ENCODE measurements around the gene ARHGEF7. TPM values are rescaled to one million over a fixed set of nuclear protein-coding genes. Genes with fewer than 3 reads are reported as not detected.

The ARHGEF7 gene
- total RNA-seq, 2 experiments from 2014 or later: 39.5 to 51.3 TPM

- Histone ChIP-seq H4K20me1 (ENCODE audit: insufficient read depth, low read length) (no peaks in the 10 kb centered on the region), H3K9me3 (ENCODE audit: low read length) (no peaks in the 10 kb centered on the region), H3K79me2 (ENCODE audit: insufficient read depth, low read depth, low read length) (peaks cover 52% of the 10 kb centered on the region), H2AFZ (ENCODE audit: low read length) (no peak overlapping the region), H3K4me1 (ENCODE audit: insufficient read depth, low read length, poor library complexity, severe bottlenecking) (peaks cover 44% of the 10 kb centered on the region), H3K36me3 (ENCODE audit: insufficient read depth, low read length) (peaks cover 59% of the 10 kb centered on the region), H3K9me2 (ENCODE audit: insufficient read depth, low read length) (no peaks in the 10 kb centered on the region), H3K27ac (ENCODE audit: low read depth, low read length, poor library complexity, severe bottlenecking) (no peak overlapping the region), H3K4me3 (ENCODE audit: low read depth, low read length, poor library complexity, severe bottlenecking) (no peak overlapping the region), H3K4me2 (ENCODE audit: low read length) (peak overlapping the region; percentile 32; the same call in 1 of the 2 replicates)
- intact Hi-C loops (cut with micrococcal nuclease; ENCODE audit: unreplicated experiment): no loop called here
- no peak for DNase-seq (ENCODE audit: low spot score)
- CTCF ChIA-PET (ENCODE audit: unreplicated experiment): no interaction called here
- POLR2A ChIA-PET: no interaction called here
- BruUV-seq (replicated peaks): no TSS peak
- TF ChIP-seq CTCF (conservative IDR thresholded peaks at IDR 0.05; ENCODE audit: low read length) (no peak), EZH2phosphoT487 (IDR thresholded peaks at IDR 0.05; ENCODE audit: borderline replicate concordance, low read depth, low read length) (no peak)
These were observed 62.8 kb downstream of the ARHGEF7 start for GRCh38 chr13:111177921-111178320.

GRCh38 chr13:111178402-111178801 is 63.3 kb downstream of the ARHGEF7 start:
- POLR2A ChIA-PET: interaction anchor here (1.1 kb wide), 1 partner anchor 11 kb away, joined by 4 read pairs; no protein-coding TSS in a partner anchor
- Histone ChIP-seq H3K27ac (ENCODE audit: low read depth, low read length, poor library complexity, severe bottlenecking) (no peak overlapping the region), H4K20me1 (ENCODE audit: insufficient read depth, low read length) (no peaks in the 10 kb centered on the region)

More at GRCh38 chr13:111178402-111178801, 63.3 kb downstream of the ARHGEF7 start:
- H3K79me2 ChIP-seq (ENCODE audit: insufficient read depth, low read depth, low read length): peaks cover 53% of the 10 kb centered on the region
- BruUV-seq (replicated peaks): no TSS peak
- H3K4me1 ChIP-seq (ENCODE audit: insufficient read depth, low read length, poor library complexity, severe bottlenecking): peaks cover 49% of the 10 kb centered on the region
- intact Hi-C loops (cut with micrococcal nuclease; ENCODE audit: unreplicated experiment): no loop called here
- H3K36me3 ChIP-seq (ENCODE audit: insufficient read depth, low read length): peaks cover 56% of the 10 kb centered on the region
- no peak overlapping the region for H2AFZ ChIP-seq (ENCODE audit: low read length)
- no peaks in the 10 kb centered on the region; the same call in 1 of the 2 replicates for H3K9me3 ChIP-seq (ENCODE audit: low read length)
- H3K4me2 ChIP-seq (ENCODE audit: low read length): no peak overlapping the region
- DNase-seq (ENCODE audit: low spot score): no peak
- no peaks in the 10 kb centered on the region for H3K9me2 ChIP-seq (ENCODE audit: insufficient read depth, low read length)
- TF ChIP-seq EZH2phosphoT487 (IDR thresholded peaks at IDR 0.05; ENCODE audit: borderline replicate concordance, low read depth, low read length) (no peak), CTCF (conservative IDR thresholded peaks at IDR 0.05; ENCODE audit: low read length) (no peak)
- CTCF ChIA-PET (ENCODE audit: unreplicated experiment): no interaction called here
- H3K4me3 ChIP-seq (ENCODE audit: low read depth, low read length, poor library complexity, severe bottlenecking): no peak overlapping the region
